Tibial nerve (tissue), 4 donors: ENCODE data around the gene PTGES2.

ENCODE experiments used
- CTCF ChIP-seq, 5 experiments: fragments of 200-600 bp in 3 of 5; fragments of 450-650 bp in 2 of 5; sonication (generic) in 3 of 5; IDR thresholded peaks; one replicate each; pipeline ENCODE4 v1.5.1; 2016 to 2019; ENCODE audit warnings: antibody characterized with exemption in 5 of 5, mild to moderate bottlenecking in 3 of 5, moderate library complexity in 2 of 5
- EP300 ChIP-seq, 2 donors: sonication (generic); formaldehyde crosslinking; IDR thresholded peaks; one replicate each; pipeline ENCODE4 v1.6.1; 2017; ENCODE audit warnings: antibody characterized with exemption in 2 of 2, mild to moderate bottlenecking in 1 of 2
- POLR2A ChIP-seq, 2 donors: fragments of 450-650 bp; IDR thresholded peaks; one replicate each; pipeline ENCODE4 v1.6.1; 2017; ENCODE audit warnings: antibody characterized with exemption in 2 of 2, mild to moderate bottlenecking in 2 of 2, moderate library complexity in 2 of 2

GRCh38 chr9:128114326-128115186 lies 13.0 kb downstream of the PTGES2 start:
- TF ChIP-seq CTCF (IDR thresholded peaks at IDR 0.05) (no peak), EP300 (IDR thresholded peaks at IDR 0.05) (no peak), POLR2A (IDR thresholded peaks at IDR 0.05) (no peak)
